GM18951 (cell line): ENCODE results near the gene ZNF396.

ENCODE experiments used
- POLR2A ChIP-seq: IDR thresholded peaks from 4 replicates; pipeline ENCODE4 v1.6.1; 2011; ENCODE audit warnings: mild to moderate bottlenecking; ENCODE audit not compliant: insufficient read length, insufficient read depth; ENCODE audit errors: extremely low read depth
- in situ Hi-C: fragments of 300-500 bp; cut with MboI; formaldehyde crosslinking; loops from one replicate; pipeline ENCODE4 v1.12.0; 2022; ENCODE audit warnings: low sequenced_read_pairs, mixed read lengths, inconsistent platforms; ENCODE audit not compliant: unreplicated experiment

The ZNF396 gene

DNA sequence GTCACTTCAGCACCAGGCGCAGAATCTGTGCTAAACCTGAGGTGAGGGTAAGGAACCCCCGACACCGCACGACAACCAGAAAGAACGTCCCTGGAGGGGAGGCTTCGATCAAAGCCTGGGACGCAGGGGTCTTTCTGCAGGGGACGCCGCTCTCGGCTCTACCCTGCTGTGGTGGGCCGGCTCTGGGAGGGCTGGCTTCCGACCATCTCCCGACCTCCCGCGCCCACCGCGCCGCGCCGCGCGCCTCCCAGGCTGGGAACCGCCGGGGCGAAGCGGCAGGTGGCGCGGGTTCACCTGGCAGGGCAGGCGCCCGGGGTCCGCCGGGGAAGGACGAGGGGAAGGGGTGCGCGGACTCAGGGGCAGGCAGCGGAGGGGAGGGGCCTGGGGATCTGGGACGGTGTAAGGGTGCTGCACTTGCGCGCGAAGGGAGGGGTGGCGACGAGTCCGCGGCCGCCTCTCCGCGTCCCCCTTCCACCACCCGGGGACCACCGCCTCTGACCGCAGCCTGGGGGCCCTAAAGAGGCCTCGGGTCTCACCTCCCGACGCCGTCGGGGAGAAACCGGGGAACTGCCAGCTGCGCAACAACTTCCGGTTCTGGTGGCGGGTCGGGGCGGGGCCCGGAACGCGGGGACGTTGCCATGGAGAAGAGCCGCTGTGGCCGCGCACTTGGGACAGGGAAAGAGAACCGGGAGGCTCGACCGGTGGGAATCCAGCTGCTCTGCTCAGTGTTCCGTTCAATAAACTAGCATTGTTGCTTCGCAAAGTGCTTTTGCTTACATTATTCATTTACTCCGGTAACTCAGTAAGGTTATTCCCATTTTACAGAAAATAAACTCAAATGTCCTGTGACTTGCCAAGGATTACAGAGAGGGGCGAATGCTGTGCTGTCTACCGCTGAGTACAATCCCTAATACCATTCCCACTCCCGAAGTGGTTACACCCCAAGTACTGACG is at the start of gene ZNF396:
Gene ZNF396, minus strand, starts transcription at position 596 of the 954 bp plus-strand sequence. CDS start 3,045 bp downstream, outside the sequence.
- TF ChIP-seq POLR2A: peak; percentile 35
- in situ Hi-C loops: loop anchor here (25.0 kb wide), 2 partner anchors 560 to 885 kb away; no protein-coding TSS in a partner anchor

DNA sequence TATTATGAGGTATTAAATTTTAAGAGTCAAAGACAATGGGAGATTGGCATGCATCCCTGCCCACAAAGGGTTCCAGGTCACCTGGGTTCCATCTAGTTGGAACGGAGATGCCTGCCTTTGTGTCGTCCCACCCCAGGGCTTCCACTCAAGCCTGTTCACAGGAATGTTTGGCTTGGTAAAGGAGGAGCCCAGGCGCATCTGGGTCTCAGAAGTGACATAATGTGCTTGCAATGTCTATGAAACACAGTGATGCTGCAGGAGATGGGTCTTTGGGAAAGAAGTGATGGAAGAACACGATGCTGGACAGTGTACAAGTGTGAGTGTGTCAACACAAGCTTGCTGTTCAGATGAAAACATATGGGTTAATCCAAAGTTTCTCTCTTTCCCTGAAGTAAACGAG is 49.6 kb upstream of the ZNF396 start:
- no peak for TF ChIP-seq POLR2A
- in situ Hi-C loops: no loop called here

DNA sequence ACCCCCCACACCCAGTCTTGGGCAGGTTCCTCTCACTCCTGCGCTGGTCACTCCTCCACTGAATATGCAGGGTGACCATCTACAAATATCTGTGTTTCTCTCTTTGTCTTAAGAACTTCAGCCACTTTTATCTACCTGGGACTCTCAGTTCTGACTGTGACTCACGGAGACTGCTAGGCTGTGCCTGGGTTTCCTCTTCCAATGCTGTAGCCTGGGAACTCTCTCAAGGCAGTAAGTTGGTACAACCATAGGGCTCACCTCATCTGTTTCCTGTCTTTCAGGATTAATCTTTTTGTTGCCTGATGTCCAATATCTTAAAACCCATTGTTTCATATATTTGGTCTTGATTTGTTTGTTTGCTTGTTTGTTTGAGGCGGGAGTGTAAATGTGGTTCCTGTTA is 47.2 kb upstream of the ZNF396 start:
- no peak for TF ChIP-seq POLR2A
- in situ Hi-C loops: no loop called here

DNA sequence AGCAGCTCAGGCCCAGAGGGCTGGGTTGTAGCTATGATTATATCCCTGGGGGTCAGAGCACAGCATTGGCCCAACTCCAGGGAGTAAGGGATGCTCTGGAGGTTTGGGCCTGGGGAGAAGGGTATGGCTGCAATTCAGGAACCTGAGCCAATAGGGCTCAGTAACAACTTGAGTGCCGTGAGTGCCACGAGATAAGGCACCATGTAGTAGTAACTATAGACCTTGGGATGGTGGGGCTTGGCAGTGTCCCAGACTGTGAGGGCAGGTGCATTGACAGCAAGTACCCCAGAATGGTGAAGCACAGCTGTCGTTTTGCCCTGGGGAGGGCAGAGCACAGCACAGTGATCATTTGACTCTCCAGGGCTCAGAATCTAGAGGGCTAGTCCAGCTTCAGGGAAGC is 45.1 kb upstream of the ZNF396 start:
- no peak for TF ChIP-seq POLR2A
- in situ Hi-C loops: no loop called here

DNA sequence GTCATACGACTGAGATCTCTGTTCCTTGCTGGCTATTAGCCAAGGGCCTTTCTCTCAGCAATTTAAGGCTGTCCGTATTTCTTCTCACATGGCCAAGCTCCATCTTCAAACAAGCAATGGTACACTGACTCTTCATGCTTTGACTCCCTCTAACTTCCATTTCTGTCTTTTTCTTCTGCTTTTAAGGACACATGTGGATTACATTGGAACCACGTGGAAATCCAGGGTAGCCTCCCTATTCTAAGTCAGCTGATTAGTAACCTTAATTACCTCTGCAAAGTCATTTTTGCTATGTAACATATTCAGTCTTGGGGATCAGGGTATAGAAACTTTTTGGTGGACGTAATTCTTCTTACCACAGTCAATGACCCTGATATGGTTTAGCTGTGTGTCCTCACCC is 41.5 kb upstream of the ZNF396 start:
- in situ Hi-C loops: no loop called here
- no peak for TF ChIP-seq POLR2A

DNA sequence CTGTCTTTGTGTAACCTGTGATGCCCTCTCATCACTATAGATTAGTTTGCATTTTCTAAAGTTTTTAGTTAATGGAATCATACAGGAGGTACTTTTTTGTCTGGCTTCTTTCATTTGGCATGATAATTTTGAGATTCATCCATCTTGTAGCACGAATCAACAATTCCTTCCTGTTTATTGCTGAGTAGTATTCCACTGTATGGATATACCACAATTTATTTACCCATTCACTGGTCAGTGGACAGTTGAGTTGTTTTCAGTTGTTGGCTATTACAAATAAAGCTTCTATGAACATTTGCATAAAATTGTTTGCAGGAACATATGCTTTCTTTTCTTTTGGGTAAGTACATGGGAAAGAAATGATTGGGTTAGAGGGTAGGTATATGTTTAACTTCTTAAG is 40.1 kb upstream of the ZNF396 start:
- TF ChIP-seq POLR2A: no peak
- in situ Hi-C loops: no loop called here

DNA sequence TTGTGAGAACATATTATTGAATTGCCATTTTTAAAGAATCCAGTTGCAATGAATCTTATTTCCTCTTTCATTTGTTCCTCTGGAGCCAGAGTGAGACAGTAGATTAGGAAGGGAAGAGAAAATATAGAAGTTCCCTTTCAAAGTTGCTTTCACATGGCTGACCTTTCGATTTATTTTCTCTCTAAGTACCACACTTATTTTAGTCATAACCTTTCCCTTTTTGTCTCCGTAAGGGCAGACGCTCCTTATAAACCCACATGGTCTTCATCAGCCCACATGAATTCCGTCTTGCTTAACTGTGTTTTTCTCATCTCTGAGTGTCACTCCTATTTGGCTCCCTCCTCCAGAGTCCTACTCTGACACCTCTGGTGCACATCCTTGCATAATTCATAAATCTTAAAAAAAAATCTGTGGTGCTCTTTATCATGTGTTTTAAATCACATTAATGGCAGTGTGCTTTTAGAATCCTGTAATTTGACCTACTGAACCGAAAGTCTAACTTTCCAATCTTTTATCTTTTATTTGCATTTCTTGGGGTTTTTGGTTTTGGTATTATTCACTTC is 38.5 kb upstream of the ZNF396 start:
- no peak for TF ChIP-seq POLR2A
- in situ Hi-C loops: no loop called here

DNA sequence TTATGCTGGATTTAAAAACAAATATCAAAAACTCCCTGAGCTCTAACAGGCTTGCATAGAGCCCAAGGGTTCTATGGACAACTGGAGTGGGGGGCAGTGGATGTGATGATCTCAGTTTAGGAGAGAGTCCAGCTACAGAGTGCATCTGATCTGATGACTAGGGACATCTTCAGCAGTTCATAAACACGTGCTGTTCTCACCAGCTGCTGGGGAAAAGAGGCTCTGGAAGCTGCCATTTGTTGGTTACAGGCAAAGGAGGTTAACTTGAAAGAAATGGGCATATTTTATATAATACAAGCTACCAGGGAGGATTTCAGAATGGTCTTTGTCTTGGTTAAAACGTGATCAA is 36.0 kb upstream of the ZNF396 start:
- in situ Hi-C loops: loop anchor here (5.0 kb wide), 1 partner anchor 164 kb away; no protein-coding TSS in a partner anchor
- no peak for TF ChIP-seq POLR2A

DNA sequence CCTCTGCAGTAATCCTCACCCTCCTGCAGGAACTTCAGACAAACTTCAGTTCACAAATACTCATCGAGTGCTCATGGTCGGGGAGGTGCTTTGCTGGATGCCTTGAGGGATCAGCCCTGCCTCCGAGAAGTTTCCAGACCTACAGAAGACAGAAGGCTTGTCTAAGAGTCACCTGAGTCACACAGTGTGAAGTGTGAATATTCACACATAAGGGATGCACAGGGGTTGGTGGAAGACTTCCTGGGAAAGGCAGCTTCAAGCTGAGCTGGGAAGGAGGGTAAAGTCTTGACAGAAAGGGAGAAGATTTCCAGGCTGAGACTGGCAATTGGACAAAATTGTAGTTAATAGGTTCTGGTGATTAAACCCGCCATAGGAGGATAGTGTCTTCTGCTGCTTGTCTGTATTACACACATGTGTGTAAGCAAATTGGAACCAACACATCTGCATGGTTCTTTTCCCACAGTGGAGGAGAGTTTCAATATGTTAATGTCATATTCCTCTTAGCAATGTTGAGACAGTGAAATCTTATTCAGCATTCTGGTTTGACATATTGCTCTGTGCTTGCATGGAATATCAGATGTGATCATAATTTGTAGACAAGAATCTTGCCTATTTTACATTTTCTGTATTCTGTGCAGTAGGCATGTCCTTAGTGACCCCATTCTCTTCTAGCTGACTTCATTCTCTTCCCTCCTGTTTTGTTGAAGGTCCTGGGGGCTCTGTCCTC is 34.7 kb upstream of the ZNF396 start:
- no peak for TF ChIP-seq POLR2A
- in situ Hi-C loops: loop anchor here (5.0 kb wide), 1 partner anchor 166 kb away; no protein-coding TSS in a partner anchor

DNA sequence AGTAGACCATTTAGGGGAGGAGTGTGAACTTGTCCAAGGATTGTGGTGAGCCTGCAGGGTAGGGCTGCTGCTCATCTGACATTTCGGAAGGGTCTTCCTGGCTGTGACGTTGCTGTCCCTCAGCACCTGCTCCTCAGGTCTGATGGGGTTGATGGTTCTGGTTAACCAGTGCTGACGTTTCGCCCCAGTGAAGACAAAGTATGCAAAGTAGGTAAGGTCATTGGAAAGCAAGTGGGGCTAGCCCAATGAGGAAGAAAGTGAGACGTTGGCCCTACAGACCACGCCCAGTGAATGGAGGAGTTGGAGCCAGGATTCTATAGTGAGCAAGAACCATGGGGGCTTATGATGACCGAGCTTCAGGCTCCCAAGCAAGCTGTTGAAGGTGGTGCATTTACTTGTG is 33.4 kb upstream of the ZNF396 start:
- in situ Hi-C loops: loop anchor here (5.0 kb wide), 1 partner anchor 167 kb away; no protein-coding TSS in a partner anchor
- TF ChIP-seq POLR2A: no peak

DNA sequence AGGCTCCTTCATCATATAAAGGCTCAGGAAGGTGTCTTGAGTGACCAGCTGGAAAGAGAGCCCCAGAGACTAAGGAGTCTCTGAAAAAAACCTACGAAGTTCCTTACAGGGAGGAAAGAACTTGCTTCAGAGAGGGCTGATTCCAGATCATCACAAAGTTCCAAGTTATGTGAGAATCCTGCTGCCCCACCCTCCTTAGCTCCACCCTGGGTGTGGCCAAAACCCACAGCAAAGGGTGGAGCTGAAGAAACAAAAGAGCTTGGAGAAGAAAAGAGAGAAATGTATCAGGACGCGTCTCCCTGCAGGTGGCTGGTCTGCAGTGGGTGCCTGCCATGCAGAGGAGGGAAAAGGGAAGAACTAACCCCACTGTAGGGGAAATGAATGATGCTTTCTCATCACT is 32.8 kb upstream of the ZNF396 start:
- in situ Hi-C loops: loop anchor here (5.0 kb wide), 1 partner anchor 167 kb away; no protein-coding TSS in a partner anchor
- no peak for TF ChIP-seq POLR2A

DNA sequence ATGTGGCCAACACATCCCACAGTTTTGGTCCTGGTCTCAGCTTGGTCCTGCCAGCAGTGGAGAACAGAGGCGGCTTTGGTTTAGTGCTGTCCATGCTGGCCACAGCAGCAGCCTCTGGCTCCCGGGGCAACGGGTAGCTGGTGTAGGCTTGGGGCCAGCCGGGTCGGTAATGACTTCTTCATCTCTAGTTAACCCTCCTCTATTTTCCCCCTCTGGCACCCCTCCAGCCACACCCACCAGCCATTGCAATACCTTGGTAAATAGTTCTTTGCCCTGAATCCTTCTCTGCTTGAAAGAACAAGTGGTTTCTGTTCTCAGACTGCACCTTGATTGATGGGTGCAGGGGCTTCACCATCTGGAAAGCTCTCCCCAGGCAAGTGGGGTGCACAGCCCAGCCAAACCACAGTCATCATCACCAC is 31.7 kb upstream of the ZNF396 start:
- no peak for TF ChIP-seq POLR2A
- in situ Hi-C loops: no loop called here

DNA sequence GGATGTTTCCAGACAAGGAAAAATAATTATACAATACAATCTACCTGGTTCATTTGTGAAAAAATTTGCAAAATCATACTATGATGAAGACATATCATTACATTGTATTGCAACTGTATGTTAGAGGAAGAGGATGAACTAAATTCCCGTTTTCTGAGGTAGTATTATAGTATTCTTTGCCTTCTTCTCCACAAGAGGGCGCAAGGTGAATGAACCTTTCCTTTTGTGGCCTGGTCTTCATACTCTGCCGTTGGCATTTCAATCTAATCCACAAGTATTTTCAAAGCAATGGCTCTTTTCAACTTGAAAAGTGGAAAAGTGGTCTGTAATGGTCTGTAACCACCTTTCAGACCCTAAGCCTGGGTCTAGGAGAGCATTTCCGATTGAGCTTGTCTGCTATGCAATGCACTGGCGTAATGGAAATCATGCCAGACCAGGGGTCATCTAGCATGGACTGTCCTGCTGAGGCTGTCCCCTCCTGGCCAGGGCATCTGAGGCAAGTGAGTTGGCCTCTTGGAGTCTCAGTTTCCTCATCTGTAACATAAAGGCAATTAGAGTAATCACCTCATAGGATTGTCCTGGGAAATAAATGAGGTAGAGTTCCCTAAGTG is 30.8 kb upstream of the ZNF396 start:
- TF ChIP-seq POLR2A: no peak
- in situ Hi-C loops: no loop called here
